Right lobe of liver (tissue), 4 donors: ENCODE results near the gene FEV.

Experiments used
- CTCF ChIP-seq, 4 donors: fragments of 200-600 bp in 3 of 4; fragments of 450-650 bp in 1 of 4; IDR thresholded peaks; one replicate each; pipeline versions ENCODE4 v1.5.1 to v1.8.0; 2016 to 2022; ENCODE audit warnings: antibody characterized with exemption in 4 of 4, mild to moderate bottlenecking in 2 of 4
- POLR2A ChIP-seq: fragments of 450-650 bp; IDR thresholded peaks from one replicate; pipeline ENCODE4 v1.6.1; 2017; ENCODE audit warnings: antibody characterized with exemption, mild to moderate bottlenecking
- donor health status: DM: no; HTN: no; CAD: no.
- donor health status: DM: no; HTN: no; CAD: no.
- donor health status: DM: no; HTN: yes; CAD: no.

GRCh38 chr2:219026946-219027345, 42.0 kb upstream of the FEV start:
- TF ChIP-seq CTCF (IDR thresholded peaks at IDR 0.05) (no peak), POLR2A (no peak)
